DMS153 treated with DMSO at 0.1 percent for 48 hours (cell line): ENCODE data around the gene KNCN.

Experiments used
- DNase-seq: peaks from one replicate; lab custom pipeline; 2025; ENCODE audit not compliant: unreplicated experiment; lab: John Stamatoyannopoulos, UW

The KNCN gene

GRCh38 chr1:46569884-46570725, 18.7 kb upstream of the KNCN start:
- DNase-seq, result no peak

GRCh38 chr1:46569116-46569515, 17.7 kb upstream of the KNCN start:
- no peak for DNase-seq

- no peak for DNase-seq
Observed at GRCh38 chr1:46568461-46568891, 17.0 kb upstream of the KNCN start.

GRCh38 chr1:46563341-46563740, 11.9 kb upstream of the KNCN start:
- DNase-seq, result no peak

GRCh38 chr1:46562498-46562897, 11.1 kb upstream of the KNCN start:
- DNase-seq, result no peak

- DNase-seq, result no peak
Observed at GRCh38 chr1:46558966-46559365, 7.5 kb upstream of the KNCN start.

GRCh38 chr1:46558141-46558963, 6.9 kb upstream of the KNCN start:
- DNase-seq, result peak; percentile 31

GRCh38 chr1:46557403-46557802, 6.0 kb upstream of the KNCN start:
- DNase-seq, result no peak

GRCh38 chr1:46556822-46557221, 5.4 kb upstream of the KNCN start:
- DNase-seq, result peak; percentile 37

GRCh38 chr1:46555826-46556619, 4.6 kb upstream of the KNCN start:
- DNase-seq, result no peak

GRCh38 chr1:46554597-46555381, 3.3 kb upstream of the KNCN start:
- no peak for DNase-seq

- no peak for DNase-seq
Observed at GRCh38 chr1:46554236-46554596, 2.8 kb upstream of the KNCN start.

GRCh38 chr1:46553506-46553905, 2.1 kb upstream of the KNCN start:
- no peak for DNase-seq

GRCh38 chr1:46552357-46553237, 1.1 kb upstream of the KNCN start:
- no peak for DNase-seq

- peak; percentile 39 for DNase-seq
Observed at GRCh38 chr1:46550751-46551231, 656 bp downstream of the KNCN start.

- DNase-seq, result peak; percentile 30
Observed at GRCh38 chr1:46549697-46550681, 1.5 kb downstream of the KNCN start.

GRCh38 chr1:46547481-46548383, 3.7 kb downstream of the KNCN start:
- DNase-seq, result peak; percentile 43
